Keratinocyte (primary cell): ENCODE data around the gene FMN1. TPM values are rescaled to one million over a fixed set of nuclear protein-coding genes. Genes with fewer than 3 reads are reported as not detected.

Experiments used
- DNase-seq: peaks from one replicate; pipeline ENCODE4 v3.0.0-alpha.2; 2011; ENCODE audit warnings: low read depth, missing footprints, low spot score
- FAIRE-seq: peaks from 2 replicates; lab custom pipeline; 2011; peaks lifted over from hg19 to GRCh38; lab: Jason Lieb, UNC
- H2AFZ ChIP-seq: 2 replicates; pipeline ENCODE4 v1.6.0; 2012; ENCODE audit warnings: low read length, control low read depth, inconsistent platforms; ENCODE audit not compliant: control insufficient read depth
- H3K27ac ChIP-seq: 2 replicates; pipeline ENCODE4 v1.5.1; 2011; ENCODE audit warnings: low read length; ENCODE audit not compliant: control insufficient read depth, insufficient read depth
- H3K27me3 ChIP-seq: 3 replicates; pipeline ENCODE4 v1.6.0; 2011; ENCODE audit warnings: low read length; ENCODE audit not compliant: control insufficient read depth, insufficient read depth; ENCODE audit errors: extremely low read depth
- H3K36me3 ChIP-seq, 2 experiments: 2 replicates in 1 of 2; 3 replicates in 1 of 2; pipeline ENCODE4 v1.5.1; 2011; ENCODE audit warnings: low read length in 2 of 2, mild to moderate bottlenecking in 1 of 2; ENCODE audit not compliant: control insufficient read depth in 2 of 2, insufficient read depth in 2 of 2; ENCODE audit errors: extremely low read depth in 1 of 2
- H3K4me1 ChIP-seq: 3 replicates; pipeline ENCODE4 v1.5.1; 2011; ENCODE audit warnings: low read length; ENCODE audit not compliant: control insufficient read depth, insufficient read depth; ENCODE audit errors: extremely low read depth
- H3K4me2 ChIP-seq: 3 replicates; pipeline ENCODE4 v1.6.0; 2011; ENCODE audit warnings: low read depth, low read length; ENCODE audit not compliant: control insufficient read depth, insufficient read depth; ENCODE audit errors: extremely low read depth
- H3K4me3 ChIP-seq, 3 experiments: fragments of 200-600 bp in 1 of 3; sonication (generic) in 1 of 3; 2 replicates in 2 of 3; 3 replicates in 1 of 3; pipeline ENCODE4 v1.5.1; 2011 to 2016; ENCODE audit warnings: low read length in 3 of 3, mild to moderate bottlenecking in 3 of 3, control low read depth in 2 of 3, inconsistent platforms in 1 of 3, low read depth in 1 of 3, mixed read lengths in 1 of 3, mixed run types in 1 of 3, moderate library complexity in 1 of 3; ENCODE audit not compliant: control insufficient read depth in 2 of 3, insufficient read depth in 2 of 3; ENCODE audit errors: extremely low read depth in 1 of 3
- H3K79me2 ChIP-seq: 2 replicates; pipeline ENCODE4 v1.6.0; 2012; ENCODE audit warnings: low read length; ENCODE audit not compliant: control insufficient read depth, insufficient read depth
- H3K9ac ChIP-seq: 3 replicates; pipeline ENCODE4 v1.6.0; 2011; ENCODE audit warnings: low read length; ENCODE audit not compliant: control insufficient read depth, insufficient read depth; ENCODE audit errors: extremely low read depth
- H3K9me1 ChIP-seq: 3 replicates; pipeline ENCODE4 v1.6.0; 2011; ENCODE audit warnings: low read length; ENCODE audit not compliant: control insufficient read depth, insufficient read depth; ENCODE audit errors: extremely low read depth
- H3K9me3 ChIP-seq: 2 replicates; pipeline ENCODE4 v1.5.1; 2012; ENCODE audit warnings: low read depth, low read length; ENCODE audit not compliant: control insufficient read depth
- H4K20me1 ChIP-seq: 3 replicates; pipeline ENCODE4 v1.6.0; 2011; ENCODE audit warnings: low read length; ENCODE audit not compliant: control insufficient read depth, insufficient read depth; ENCODE audit errors: extremely low read depth
- CTCF ChIP-seq, 3 experiments: IDR thresholded peaks in 1 of 3; conservative IDR thresholded peaks in 1 of 3; optimal IDR thresholded peaks in 1 of 3; 2 replicates in 2 of 3; 3 replicates in 1 of 3; pipeline versions ENCODE3 to v1.5.1; 2011; ENCODE audit warnings: low read length in 3 of 3, mild to moderate bottlenecking in 3 of 3, moderate library complexity in 2 of 3, control low read depth in 1 of 3, inconsistent platforms in 1 of 3; ENCODE audit not compliant: insufficient read depth in 2 of 3; ENCODE audit errors: extremely low read depth in 1 of 3
- EZH2 ChIP-seq: IDR thresholded peaks from one replicate; pipeline ENCODE4 v1.6.1; 2012; ENCODE audit warnings: inconsistent platforms, mild to moderate bottlenecking, low read length, moderate library complexity
- dilution Hi-C: fragments of 300-500 bp; cut with MboI; formaldehyde crosslinking; loops from one replicate; pipeline ENCODE4 v1.7.0; 2020; ENCODE audit warnings: low sequenced_read_pairs; ENCODE audit not compliant: extremely low pct_ligation_motif_present
- polyA plus RNA-seq, 5 experiments: library from polyadenylated mRNA; depleted of rRNA in 3 of 5; stranded (reverse) in 3 of 5; stranded (forward) in 1 of 5; unstranded in 1 of 5; fragments of >200 nt; gene quantifications; 1 replicate in 1 of 5; 2 replicates in 3 of 5; 3 replicates in 1 of 5; pipeline versions ENCODE4 v1.2.1 to v1.2.3, GENCODE V29; 2011 to 2012; ENCODE audit warnings: missing spikeins in 2 of 5, low read depth in 1 of 5, low replicate concordance in 1 of 5

The FMN1 gene
- polyA plus RNA-seq, 1 donor (not counting 4 experiments of a cell fraction or from before 2014, with no cell fraction given): 0.71 TPM

GRCh38 chr15:32919749-32920414, 274.6 kb downstream of the FMN1 start:
- no peak for TF ChIP-seq EZH2
- no peak for TF ChIP-seq CTCF (optimal IDR thresholded peaks at IDR 0.05 in 1 of 3, IDR thresholded peaks at IDR 0.05 in 1 of 3, conservative IDR thresholded peaks at IDR 0.05 in 1 of 3; ENCODE audit: extremely low read depth in 1 of 3, insufficient read depth in 2 of 3, low read length in 3 of 3)
- no peaks in the 10 kb centered on the region for H3K36me3 ChIP-seq
- FAIRE-seq (no peak), DNase-seq (no peak)
- H3K4me1 ChIP-seq: no peaks in the 10 kb centered on the region
- H3K79me2 ChIP-seq: no peaks in the 10 kb centered on the region
- no peak overlapping the region for H3K4me2 ChIP-seq
- H3K9me3 ChIP-seq: no peaks in the 10 kb centered on the region
- no peak overlapping the region for H3K9ac ChIP-seq
- H3K27me3 ChIP-seq: no peaks in the 10 kb centered on the region
- H3K9me1 ChIP-seq: no peaks in the 10 kb centered on the region
- no peaks in the 10 kb centered on the region for H4K20me1 ChIP-seq
- no peak overlapping the region for H3K4me3 ChIP-seq
- no peak overlapping the region for H2AFZ ChIP-seq
- dilution Hi-C loops: no loop called here
- H3K27ac ChIP-seq: no peak overlapping the region

GRCh38 chr15:32918547-32918946, 276.0 kb downstream of the FMN1 start:
- no peak overlapping the region for H2AFZ ChIP-seq
- H3K27me3 ChIP-seq: no peaks in the 10 kb centered on the region
- dilution Hi-C loops: no loop called here
- H3K79me2 ChIP-seq: no peaks in the 10 kb centered on the region
- FAIRE-seq (no peak), DNase-seq (no peak)
- H3K9ac ChIP-seq: no peak overlapping the region
- no peaks in the 10 kb centered on the region for H4K20me1 ChIP-seq
- no peaks in the 10 kb centered on the region for H3K4me1 ChIP-seq
- no peaks in the 10 kb centered on the region for H3K9me1 ChIP-seq
- no peaks in the 10 kb centered on the region for H3K9me3 ChIP-seq
- TF ChIP-seq EZH2: no peak
- TF ChIP-seq CTCF (optimal IDR thresholded peaks at IDR 0.05 in 1 of 3, IDR thresholded peaks at IDR 0.05 in 1 of 3, conservative IDR thresholded peaks at IDR 0.05 in 1 of 3; ENCODE audit: extremely low read depth in 1 of 3, insufficient read depth in 2 of 3, low read length in 3 of 3): no peak
- no peak overlapping the region for H3K27ac ChIP-seq
- no peaks in the 10 kb centered on the region for H3K36me3 ChIP-seq
- no peak overlapping the region for H3K4me3 ChIP-seq
- H3K4me2 ChIP-seq: no peak overlapping the region
